HTERT RPE-1 (cell line): Measurements from ENCODE around the gene WDR55.
"Not testable (repeated sequence)": the region's sequence is repeated elsewhere in the genome, so short reads cannot be mapped to it uniquely, and the experiment has no call there.

Experiments used
- in situ Hi-C: fragments of 300-500 bp; cut with MboI; formaldehyde crosslinking; loops from 4 replicates; pipeline ENCODE4 v1.14.3; 2020; ENCODE audit warnings: low sequenced_read_pairs

The WDR55 gene

DNA sequence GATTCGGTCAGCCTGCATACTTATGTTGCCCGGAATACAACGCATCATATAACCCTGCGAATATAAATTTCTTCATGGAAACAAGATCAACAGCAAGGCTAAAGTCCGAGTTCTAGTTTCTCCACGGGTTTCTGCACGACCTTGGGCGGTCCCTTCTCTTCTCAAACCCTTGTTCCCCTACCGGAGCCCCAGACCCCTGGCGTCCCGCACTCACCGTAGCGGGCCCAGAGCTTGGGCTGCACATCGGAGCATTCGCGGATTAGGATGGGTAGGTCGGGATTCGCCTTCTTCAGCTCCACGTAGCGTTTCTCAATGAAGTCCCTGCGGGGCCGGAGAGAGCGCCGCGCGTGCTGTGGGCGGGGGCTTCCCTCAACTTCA is 17.7 kb upstream of the WDR55 start:
- in situ Hi-C loops, result no loop called here

DNA sequence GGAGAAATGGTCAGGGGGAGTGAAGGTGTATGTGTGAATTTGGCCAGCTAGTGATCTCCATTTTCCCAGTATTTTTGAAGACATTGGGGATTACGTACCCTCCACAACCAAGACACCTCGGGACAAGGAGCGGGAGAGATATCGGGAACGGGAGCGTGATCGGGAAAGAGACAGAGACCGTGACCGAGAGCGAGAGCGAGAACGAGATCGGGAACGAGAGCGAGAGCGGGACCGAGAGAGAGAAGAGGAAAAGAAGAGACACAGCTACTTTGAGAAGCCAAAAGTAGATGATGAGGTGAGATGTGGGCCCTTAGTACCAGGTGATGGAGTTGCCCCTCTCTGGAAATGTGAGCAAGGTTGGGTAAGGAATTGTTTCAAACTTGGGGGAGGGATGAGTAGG is 5.8 kb upstream of the WDR55 start:
- in situ Hi-C loops, result no loop called here

DNA sequence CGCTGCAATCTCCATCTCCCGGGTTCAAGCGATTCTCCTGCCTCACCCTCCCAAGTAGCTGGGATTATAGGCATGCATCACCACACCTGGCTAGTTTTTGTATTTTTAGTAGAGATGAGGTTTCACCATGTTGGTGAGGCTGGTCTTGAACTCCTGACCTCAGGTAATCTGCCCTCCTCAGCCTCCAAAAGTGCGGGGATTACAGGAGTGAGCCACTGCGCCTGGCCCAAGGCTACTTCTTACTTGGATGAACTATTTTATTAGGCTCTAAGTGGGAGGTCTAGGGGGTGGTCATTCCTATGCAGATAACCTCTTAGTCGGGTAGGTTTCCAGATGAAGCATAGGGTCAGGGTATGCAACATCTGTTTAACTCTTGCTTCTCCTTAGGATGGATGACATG is 4.3 kb upstream of the WDR55 start:
- in situ Hi-C loops, result not testable (repeated sequence)

DNA sequence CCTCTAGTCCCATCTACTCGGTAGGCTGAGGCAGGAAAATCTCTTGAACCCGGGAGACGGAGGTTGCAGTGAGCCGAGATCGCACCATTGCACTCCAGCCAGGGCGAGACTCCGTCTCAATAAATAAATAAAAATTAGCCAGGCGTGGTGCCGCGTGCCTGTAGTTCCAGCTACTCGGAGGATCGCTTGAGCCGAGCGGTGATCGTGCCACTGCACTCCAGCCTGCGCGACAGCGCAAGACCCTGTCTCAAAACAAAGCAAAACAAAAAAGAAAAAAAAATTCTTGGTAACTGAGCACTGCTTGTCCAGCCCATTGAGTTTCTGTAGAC is 710 bp upstream of the WDR55 start:
- in situ Hi-C loops, result no loop called here

DNA sequence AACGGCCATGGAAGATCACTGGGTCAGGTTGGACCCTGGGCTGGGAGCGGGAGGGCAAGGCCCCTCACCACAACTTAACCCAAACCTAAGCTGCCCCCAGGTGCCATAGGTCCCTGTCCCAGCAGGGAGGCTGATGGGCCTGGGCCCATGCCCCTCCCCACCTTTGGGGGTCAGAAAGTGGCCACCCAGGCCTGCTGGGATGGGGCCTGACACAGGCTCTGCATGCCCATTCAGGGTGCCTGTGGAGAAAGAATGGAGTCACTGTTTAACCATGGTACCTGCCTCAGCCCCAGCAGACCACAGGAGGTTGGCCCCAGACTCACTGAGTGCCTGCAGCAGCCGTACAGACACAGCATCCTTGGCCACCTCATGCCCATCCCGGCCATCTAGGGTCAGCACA is 6.3 kb downstream of the WDR55 start:
- in situ Hi-C loops, result not testable (repeated sequence)

DNA sequence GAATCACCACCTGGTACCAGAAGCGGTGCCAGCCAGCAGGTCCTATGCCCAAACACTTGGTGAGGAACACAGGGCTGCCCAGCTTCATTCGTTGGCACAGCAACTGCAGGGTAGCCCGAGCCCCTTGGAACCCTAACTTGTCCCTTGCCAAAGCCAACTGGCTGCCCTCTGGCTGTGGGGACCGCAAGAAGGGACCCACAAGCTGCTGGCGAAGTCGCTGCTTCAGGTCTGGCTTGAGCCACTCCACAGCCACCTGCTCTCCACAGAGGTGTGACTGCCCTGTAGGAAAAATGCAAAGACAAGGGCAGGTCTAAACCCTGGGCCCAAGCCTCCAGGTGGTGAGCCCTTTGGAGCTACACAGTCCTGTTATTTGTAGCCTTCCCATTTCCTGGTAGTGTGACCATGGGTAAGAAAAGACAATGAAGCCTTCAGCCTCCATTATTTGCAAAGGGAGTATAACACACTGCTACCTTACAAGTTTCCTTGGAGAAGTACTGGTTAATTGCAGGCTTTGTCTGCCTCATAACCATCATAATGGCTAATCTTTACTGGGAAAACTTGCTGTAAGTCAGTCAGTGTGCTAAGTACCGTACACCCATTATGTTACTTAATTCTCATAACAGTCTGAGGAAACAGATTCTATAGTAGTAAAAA is 6.9 kb downstream of the WDR55 start:
- in situ Hi-C loops, result no loop called here

DNA sequence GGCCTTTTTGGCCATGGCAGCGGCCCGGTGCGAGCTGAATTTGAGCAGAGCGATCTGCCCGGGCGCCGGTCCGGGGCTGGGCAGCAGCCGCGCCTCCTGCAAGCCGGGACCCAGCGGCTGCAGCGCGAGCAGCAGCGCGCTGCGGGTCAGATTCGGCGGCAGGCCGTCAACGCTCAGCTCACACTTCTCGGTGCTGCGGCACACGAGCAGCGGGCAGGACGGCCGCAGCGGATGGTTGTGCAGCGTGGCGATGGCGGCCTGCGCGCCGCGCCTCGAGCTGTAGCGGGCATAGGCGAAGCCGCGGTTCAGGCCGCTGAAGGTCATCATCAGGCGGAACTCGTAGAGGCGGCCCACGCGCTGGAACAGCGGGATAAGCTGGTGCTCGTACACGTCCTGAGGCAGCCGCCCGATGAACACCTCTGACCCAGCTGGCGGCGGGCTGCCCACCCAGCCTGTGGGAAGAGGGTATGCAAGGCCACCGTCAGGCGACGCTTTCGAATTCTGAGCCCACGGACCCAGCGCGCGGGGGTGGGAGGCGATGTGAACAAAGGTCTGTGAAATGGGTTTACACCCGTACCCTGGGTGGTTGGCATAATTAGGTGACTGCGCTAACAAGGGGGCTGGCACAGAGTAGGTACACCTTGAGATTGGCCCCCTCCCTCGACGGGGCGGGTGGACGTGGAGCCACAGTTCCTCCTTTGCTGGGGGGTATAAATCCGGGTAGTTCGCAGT is 7.9 kb downstream of the WDR55 start:
- in situ Hi-C loops, result no loop called here

DNA sequence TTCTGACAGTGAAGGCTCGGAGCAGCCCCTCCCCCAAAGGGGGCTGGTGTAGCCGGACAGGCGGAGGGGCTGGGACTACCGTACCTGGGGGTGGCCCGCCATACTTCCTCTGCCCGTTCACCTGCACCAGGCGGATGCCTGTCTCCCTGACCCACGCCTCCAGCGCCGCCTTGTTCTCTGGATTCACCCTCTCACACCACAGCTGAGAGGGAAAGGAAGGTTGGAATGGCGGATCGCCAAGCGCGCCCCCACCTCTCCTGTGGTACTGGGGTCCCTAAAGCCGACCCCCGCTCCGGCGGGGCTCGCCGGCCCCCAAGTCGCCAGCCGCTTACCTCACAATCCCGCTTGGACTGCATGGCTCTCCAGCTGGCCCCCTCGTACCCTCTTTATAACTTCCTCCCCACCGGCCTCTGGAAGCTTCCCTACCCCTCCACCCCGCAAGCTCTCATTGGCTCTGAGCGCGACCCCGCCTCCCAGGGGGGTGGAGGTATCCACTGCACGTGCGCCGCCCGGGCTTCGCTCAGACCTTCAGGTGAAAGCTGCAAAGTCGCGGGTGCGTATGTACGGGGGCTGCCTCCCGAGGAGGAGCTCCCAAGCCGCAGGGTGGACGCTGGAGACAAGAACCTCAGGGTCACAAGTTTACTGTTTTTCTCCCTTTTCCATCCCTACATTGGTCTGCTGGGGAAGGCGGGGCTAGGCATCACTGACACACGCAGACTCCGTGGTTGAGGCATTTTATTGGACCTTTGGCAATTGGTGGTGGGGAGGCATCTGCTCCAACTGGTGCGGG is 8.7 kb downstream of the WDR55 start, which contains the start of gene DND1:
TSS of gene DND1 (minus strand) at position 390 of the 790 bp plus-strand sequence. CDS start at position 356, 34 bp downstream.
- in situ Hi-C loops, result no loop called here

DNA sequence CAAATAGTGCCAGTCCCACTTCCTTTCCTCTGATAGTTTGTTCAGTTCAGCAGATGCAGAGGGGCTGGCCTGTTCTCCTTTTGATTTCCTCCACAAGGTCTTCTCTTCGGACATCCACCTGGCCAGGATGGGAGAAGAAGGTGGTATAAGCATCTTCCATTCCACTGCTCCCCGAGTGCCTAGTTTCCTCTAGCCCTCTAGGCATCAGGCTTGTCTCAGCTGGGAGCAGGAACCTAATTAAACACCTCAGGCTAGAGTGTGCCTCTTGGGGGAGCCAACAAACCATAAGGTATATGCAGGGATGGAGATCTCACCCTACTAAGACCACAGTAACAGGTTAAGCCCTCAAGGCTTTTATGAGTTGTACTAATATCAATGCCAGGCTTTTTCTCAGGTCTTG is 9.5 kb downstream of the WDR55 start:
- in situ Hi-C loops, result no loop called here

DNA sequence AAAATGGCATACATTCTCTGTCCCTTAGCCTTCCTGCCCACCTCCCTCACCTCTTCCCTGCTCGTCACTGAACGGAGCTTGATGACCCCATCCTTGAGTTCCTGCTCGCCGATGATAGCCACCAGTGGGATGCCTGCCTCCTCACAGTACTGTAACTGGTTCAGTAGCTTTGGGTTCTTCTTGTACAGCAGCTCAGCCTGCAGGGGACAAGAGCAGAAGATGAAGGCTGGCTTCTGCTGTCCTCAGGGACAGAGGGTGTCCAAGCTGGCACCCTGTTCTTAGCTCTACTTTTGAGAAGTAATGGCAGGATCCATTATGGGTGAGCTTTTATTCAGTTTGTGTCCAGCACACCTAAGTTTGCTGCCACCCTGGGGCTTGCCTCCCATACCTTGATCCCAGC is 9.9 kb downstream of the WDR55 start:
- in situ Hi-C loops, result no loop called here

DNA sequence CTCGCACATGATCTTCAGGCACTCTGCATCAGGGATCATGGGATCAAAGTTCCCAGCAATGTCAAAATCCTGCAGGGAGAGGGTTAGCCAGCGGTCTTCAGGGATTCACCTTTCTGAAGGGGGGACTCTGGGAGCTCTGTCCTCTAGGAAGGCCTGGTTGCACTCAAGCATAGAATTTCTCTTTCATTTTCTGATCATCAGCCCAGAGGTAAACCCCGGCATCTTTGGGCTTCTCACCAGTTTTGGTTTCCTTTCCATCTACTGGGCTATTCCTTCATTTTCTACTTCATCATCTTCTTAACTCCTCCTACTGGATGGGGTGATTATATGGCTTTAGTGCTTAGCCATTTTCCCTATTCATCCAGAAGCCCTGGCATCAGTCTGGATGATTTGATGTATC is 13.2 kb downstream of the WDR55 start:
- in situ Hi-C loops, result no loop called here

DNA sequence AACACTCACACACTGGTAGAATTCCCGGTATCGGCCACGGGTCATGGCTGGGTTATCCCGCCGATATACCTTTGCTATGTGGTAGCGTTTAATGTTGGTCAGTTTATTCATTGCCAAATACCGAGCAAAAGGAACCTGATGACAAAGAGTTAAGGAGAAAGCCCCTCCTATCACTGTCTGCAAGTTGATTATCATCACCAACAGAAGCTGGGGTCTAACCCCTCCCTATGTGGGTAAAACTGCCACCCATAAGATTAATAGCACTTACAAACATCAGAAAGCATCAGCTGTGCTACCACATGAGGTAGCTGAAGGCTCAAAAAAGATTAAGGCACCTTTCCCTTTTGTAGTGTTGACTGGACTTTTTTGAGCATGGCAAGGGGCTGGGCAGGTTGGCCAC is 14.3 kb downstream of the WDR55 start:
- in situ Hi-C loops, result no loop called here

DNA sequence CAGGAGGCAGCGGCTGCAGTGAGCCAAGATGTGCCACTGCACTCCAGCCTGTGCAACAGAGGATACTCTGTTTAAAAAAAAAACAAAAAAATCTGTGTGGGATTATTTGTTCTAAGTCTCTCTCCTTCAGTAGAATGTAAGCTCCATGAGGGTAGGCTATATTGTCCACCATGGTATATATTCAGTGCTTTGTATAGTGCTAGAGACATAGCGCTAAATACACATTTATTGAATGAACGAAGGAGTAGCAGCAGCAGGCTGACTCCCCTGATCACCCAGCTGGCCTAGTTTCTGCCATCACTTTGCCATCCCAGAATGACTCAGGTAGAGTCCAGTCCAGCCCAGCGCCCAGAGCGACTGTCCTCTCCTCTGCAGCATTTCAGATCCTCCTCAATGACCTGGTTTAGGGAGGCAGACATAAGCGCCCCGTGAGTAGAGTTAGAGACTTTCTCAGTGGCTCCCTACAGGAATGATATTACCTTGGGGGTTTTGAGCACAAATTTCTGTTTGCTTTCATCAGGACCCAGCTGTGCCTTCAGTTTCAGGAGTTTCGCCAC is 25.8 kb downstream of the WDR55 start:
- in situ Hi-C loops, result no loop called here

DNA sequence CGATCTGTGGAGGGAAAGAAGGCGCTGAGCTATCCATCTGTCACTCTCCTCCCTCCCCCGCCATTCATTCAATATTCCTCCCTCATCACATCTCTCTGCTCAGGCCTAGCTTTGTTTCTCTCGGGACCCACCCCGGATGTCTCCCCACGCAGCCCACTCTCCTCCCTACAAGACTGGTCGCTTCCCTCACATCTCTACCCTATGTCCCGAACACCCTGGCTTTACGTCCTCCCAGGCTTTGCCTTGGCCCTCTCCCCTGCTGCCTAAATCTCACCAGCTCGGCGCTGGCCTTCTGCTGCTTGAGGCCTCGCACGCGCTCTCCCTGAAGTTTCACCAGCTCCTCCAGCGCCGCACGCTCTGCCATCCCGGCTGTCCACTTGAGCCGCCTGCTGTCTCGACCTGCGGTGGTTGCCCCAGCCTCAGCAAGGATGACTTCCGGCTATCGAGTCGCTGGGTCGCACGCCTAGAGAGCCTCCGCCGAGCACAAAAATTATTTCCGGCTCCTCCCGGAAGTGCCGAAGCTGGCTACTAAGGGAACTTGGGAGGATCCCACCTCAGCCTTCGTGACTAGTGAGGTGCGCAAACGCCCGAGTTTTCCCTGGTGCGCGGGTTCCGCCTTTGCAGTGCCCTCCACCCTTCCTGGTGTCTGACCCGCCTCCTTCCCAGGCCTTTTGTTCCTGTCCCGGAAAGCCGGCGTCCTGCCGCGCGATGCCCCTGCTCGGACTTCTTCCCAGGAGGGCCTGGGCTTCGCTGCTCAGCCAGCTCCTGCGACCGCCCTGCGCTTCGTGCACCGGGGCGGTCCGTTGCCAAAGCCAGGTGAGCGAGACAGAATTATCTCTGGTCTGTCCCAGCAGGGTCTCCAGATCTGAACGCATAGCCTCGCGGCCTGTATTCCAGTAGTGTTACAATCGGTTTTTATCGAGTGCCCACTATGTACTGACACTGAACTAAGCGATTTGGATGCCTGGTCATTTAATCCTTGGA is 26.5 kb downstream of the WDR55 start, which contains the start of the genes HARS1 and HARS2:
TSS of gene HARS1 (minus strand) at position 430 of the 984 bp plus-strand sequence. CDS start at position 364, 66 bp downstream.
TSS of gene HARS2 (plus strand) at position 515 of the 984 bp plus-strand sequence. CDS start at position 709, 194 bp downstream.
- in situ Hi-C loops, result no loop called here

DNA sequence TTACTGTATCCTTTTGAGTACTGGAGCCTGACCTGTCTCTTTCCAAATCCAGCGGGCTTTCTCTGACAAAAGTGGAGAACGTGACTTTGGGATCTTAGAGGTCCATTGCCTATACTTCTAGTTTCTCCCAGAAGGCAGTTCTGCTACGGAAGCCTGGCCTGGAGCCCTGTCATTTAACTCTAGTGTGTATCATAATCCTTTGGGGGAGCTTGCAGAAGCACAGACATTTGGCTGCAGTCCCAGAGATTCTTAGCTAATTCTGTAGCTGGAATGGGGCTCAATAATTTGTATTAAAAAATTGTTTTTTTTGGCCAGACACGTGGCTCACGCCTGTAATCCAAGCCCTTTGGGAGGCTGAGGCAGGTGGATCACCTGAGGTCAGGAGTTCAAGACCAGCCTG is 29.6 kb downstream of the WDR55 start:
- in situ Hi-C loops, result no loop called here

DNA sequence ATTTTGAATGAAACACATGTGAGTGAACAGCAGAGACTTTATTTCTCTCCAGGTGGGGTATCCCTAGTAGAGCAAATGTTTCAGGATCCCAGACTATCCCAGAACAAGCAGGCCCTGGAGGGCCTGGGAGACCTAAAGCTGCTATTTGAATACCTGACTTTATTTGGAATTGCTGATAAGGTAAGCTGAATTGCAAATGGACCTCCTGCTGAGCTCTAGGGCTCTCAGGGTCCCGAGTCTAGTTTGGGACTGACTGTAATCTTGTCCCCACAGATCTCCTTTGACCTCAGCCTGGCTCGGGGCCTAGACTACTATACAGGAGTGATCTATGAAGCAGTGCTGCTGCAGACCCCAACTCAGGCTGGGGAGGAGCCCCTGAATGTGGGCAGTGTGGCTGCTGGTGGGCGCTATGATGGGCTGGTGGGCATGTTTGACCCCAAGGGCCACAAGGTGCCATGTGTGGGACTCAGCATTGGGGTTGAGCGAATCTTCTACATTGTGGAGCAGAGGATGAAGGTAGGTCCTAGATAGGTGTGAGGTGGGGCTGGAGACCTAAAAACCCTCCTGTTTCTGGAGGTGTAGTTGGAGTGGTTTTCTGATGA is 32.3 kb downstream of the WDR55 start:
- in situ Hi-C loops, result no loop called here

DNA sequence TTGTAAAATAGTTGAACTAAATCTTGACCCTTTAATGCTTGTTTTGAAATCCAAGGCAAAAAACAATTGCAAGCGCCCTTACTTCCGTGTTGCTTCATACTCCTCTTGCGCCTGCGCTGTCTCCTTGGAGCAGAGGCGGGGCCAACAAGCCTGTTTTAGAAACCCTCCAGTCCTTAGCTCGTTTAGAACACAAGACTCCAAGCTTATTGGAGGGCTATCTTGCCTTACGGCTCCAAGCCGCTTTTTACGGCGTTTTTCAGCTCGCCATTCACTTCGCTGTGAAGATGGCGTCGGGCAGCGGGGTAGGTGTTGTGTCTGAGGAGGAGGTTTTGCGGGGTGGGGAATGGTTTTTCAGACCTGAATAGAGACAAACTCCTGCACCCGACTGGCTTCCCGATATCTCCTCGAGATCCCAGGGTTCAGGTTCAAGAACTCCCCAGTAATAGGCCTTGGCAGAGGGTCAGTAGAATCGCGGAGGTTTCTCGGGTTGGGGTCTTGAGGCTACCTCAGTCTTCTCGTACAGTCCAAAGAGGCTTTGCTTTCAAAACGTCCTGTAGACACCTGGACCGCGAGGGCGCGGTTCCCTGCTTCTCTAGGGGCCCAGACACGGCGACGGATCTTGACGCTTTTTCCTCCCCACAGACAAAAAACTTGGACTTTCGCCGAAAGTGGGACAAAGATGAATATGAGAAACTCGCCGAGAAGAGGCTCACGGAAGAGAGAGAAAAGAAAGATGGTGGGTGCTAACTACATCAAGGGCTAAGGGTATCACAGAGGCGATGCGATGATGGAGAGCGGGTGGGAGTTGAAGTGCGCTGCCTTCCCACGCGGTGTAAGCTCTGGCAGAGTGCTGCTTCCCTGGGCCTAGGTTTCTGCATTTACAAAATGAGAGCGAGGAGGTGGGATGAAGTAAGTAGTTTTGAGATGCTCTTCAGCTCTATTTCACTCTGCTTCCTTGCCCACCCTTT is 35.8 kb downstream of the WDR55 start, which contains the start of gene ZMAT2:
TSS of gene ZMAT2 (plus strand) at position 271 of the 968 bp plus-strand sequence. CDS start at position 285, 14 bp downstream.
- in situ Hi-C loops, result no loop called here

DNA sequence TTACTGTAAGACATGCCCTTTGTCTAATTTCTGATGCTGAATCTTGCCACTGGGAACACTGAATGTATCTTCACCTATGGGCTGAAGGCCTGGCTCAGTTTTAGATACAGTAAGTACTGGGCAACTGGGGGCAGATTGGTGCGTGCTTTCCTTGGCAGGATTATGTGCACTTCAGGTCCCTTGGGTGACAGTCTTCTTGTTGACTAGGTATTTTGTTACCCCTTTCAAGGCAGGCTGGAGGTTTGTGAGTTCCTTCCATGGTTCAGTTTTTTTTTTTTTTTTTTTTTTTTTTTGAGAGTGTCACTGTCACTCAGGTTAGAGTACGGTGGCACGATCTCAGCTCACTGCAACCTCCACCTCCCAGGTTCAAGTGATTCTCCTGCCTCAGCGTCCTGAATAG is 43.1 kb downstream of the WDR55 start:
- in situ Hi-C loops, result no loop called here

DNA sequence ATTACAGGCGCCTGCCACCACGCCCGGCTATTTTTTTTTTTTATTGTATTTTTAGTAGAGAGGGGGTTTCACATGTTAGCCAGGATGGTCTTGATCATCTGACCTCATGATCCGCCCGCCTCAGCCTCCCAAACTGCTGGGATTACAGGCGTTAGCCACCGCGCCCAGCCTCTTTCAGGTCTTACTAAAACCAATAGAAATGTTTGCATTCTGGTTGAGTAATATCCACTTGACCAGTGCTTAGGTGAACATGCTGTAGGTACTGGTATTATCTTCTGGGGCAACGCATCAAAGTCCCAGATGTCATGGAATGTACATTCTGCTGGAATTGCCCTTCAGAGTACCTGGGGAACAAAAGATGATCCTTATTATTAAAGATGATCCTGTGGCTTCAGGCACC is 44.1 kb downstream of the WDR55 start:
- in situ Hi-C loops, result not testable (repeated sequence)
